Fibroblast of gingiva (primary cell): ENCODE measurements around the gene CERS6.

Source experiments
- DNase-seq: peaks from one replicate; pipeline ENCODE4 v3.0.0-alpha.2; 2011; ENCODE audit warnings: low read depth

Gene CERS6

DNA sequence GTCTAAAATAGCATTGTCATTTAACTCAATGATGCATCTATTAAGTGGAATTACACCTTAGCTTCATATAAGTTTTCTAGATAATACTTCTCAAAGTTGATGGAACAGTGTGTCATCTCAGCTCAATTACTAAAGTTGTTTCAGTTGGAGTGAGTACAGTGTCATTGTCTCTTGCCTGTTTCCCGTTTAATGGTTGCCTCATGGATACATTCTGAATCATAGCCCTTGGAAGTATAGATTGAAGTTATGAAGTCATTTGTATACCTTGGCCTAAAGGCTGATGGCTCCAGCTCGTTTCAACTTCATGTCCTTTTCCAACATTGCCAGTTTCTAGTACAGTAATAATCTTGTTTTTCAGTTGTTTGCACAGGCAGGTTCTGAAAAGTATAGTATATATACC lies 215.9 kb downstream of the CERS6 start:
- peak; percentile 26 for DNase-seq

DNA sequence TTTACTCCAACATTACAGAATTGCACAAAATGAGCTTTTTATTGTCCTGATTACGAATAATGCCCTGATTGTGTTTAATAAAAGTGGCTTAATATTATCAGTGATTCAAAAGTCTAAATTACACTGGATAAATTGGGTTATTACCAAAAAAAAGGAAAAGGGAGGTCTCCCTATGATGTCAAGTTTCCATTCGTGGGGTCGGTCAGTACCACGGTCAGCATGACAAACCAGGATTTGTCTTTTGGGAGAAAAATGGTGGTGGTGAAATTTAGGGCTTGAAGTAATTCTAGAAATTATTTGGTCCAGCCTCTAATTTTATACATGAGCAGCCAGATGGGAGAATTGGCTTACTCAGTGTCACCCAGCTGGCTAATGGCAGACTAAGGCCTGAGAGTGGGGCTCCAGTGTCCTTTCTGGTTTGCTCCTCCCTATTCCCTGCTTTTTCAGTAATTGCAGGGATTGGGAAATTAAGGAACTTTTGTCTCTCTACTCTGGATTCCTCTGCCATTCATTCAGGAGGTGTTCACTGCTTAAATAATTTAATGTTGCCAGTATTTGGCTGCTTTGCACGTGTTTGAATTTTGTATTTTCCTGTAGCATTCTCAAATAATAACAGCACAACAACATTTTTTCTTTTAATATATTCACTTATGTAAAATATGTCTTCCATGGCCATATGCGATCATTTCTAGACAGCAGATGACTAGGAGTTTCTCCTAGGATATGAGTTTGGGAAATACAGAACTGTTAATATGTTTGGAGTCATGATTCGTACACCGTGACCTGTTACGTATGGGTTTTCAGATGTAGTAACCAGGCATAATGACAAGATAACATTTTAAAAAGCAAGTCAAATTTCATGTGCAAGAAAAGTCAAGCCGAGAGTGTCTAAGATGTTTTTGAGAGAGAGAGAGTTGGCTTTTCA lies 217.5 kb downstream of the CERS6 start:
- no peak for DNase-seq

DNA sequence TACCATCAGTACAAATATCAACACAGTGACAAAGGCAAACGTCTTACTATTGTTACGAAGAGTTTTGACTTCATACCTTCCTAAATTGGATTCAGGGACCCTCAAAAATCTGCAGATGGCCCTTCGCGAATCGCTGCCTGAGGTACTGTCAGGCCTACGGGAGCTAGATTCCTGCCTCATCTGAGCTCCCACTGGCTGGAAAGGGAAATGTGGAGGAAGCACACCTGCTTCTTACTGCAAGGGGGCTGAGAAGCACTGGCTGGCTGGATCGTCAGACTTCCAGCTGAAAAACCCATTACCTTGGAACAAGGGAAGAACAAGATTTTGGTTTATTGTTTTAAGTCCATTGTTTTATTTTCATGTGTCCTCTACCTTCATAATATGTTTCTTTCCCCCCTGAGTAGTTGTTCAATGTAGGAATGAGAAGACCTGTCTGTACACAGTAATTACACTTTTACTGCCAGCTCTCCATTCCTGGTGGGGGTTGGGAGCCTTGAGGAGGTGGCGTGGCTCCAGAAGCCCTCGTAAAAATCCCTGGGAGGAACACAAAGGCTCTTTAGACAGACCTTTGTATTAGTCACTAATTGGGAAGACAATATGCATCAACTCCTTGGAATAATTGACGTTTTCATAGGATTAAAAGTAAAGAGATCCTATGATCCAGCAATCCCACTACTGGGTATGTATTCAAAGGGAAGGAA lies 222.2 kb downstream of the CERS6 start:
- DNase-seq: no peak

DNA sequence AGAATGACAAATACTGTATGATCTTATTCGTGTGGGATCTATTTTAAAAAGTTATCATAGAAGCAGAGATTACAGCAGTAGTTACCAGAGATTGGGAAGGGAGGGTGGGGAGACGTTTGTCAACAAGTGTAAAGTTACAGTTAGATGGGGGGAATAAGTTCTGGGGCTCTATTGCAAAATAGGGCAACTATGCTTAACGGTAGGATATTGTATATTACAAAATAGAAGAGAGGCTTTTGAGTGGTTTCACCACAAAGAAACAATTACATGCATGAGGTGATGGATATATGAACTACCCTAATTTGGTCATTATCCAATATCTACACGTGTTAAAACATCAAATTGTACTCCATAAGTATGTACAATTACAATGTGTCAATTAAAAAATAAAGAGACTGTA lies 223.0 kb downstream of the CERS6 start:
- no peak for DNase-seq

DNA sequence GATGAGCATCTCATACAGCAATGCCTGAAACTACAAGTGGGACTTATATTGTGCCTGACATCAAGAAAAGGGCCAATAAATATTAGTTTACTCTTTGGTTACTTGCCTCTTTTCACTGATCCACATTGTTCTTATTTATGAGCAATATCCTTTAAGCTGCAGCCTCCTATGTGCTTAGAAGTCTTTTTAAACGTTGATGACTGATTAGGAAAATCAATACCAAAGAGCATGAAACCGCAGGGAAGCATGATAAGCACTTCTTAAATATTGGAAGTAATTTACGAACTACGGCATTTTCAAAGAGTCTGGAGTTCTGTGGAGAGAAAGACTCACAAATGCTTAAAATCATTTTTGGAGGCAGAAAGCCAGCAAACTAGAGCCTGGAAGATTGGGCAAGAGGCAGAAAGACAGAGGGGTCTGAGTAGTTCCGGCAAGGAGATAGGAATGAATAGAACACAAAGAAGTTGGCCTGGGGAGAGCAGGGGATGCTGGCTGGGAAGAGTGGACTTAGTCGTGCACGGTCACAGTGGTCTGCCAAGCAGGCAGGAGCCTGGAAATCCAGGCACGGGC lies 223.8 kb downstream of the CERS6 start:
- DNase-seq: no peak

DNA sequence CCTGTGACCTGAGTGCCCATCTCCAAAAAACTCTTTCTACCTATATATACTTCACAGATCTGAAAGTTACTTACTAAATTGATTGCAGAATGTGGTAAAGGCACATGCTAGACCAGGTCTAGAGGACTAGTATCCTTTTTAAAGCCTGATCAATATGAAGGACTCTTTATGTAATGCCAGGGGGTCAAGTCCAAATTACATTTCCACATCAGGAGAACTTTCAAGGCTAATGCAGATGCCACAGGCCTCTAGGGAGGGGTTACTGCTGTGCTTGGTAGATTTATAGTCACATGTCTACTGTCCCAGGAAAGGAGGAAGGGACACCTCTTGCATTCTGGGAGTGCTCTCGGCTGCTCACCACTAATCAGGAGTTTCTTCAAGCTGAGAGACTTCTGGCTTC lies 227.9 kb downstream of the CERS6 start:
- no peak for DNase-seq

DNA sequence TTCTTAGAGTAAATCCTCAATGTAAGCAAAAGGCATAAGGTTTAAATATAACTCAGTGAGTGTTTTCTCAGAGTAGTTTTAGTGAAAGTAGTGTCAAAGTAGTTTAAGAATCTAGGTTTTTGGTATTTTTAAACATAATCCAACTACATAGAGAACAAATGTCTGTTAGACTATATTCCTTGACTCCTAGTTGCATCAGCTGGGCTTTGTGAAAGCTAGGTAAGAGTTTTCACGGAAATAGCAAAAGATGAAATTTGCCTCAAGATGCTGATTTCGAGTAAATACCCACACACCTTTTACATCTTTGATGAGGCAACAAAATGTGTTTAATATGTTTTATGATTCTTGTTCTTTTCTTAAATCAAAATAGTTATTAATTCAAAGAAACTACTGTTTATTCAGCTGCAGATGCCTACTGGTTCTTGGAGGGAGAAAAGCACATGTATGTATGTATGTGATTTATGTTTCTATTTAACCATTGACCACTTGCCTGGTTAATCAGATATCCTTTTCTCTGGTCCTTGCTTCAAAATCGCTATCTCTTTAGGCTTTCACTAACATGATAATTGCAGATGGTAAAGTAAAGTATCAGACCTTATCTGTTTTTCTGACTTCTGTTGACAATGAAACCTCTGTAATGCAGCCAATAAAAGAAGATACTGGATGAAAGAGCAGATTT lies 229.0 kb downstream of the CERS6 start:
- no peak for DNase-seq

DNA sequence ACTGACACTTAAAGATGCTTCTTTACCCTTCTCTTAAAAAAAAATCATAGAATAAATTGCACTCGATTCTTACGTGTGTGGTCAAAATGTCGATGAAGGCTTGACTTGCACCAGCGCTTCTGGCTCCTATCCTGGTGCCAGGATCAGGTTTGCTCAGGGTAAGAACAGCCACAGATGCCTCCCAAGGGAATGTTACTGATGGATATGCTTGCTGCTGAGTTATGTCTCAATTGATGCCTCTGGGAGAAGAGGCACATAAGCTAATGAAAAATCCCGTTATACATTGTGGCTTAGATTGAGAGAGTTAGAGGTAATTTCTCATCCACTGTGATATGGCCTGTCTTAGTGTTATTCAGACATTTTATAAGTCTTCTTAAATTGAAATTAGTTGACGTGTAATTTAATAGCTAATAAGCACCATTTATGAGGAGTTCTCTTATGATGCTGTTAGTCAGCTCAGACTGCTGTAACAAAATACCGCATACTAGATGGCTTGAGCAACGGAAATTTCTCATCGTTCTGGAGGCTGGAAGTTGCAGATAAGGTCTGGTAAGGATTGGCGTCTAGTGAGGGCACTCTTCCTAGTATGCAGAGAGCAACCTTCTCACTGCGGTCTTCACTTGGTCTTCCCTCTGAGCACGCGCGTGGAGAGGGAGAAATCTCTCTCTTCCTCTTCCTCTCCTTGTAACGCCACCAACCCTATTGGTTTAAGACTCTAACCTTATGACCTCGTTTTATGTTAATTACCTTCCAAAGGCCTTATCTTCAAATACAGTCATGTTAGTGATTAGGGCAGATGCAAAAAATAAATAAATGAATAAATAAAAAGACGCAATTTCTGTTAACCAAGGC lies 229.8 kb downstream of the CERS6 start:
- no peak for DNase-seq

DNA sequence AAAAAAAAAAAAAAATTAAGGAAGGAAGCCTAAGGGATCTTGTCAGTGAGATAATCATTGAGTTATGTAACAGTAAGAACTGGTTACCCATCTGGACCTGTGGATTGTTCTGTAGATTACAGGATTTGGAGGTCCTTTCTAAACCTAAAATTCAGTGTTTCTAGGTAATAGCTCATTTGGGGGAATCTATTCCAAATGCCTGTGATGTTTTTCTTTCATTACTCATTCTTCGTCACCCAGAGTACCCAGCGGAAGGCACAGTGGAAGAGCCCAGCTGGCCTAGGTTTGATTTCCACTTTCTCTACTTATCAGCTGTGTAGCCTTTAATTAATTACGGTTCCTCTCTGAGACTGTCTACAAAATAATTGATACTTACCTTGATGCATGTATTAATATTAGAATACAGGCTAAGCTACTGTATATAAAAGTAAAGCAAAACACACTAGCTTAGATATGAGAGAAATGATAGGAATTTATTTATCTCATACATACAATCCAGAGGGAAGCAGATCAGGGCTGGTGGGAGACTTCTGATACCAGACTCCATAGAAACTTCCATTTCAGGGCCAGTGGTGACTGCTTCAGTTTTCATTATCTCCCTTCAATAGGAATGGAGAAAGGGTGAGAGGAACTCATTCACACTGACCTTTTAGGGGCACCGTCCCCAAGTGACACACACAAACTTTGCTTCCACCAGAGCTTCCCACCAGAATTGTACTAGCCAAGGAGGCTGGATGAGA lies 230.6 kb downstream of the CERS6 start:
- no peak for DNase-seq

DNA sequence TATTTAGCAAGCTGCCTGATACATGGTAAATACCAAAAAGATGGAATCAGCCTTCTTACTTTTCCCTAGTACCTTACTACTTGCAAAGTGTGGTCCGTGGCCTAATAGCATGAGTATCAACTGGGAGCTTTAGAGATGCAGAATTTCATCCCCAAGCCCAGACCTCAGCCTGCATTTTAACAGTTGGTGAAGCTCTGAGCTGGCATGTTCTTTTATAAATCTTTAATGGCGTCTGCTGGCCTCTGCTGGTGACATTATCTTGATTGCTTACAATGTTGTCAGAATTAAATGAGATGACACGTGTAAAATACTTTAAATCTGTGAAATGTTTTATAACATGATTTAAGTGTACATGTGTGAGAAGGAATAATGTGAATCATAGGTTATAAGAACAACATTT lies 231.2 kb downstream of the CERS6 start:
- DNase-seq: peak; percentile 12

DNA sequence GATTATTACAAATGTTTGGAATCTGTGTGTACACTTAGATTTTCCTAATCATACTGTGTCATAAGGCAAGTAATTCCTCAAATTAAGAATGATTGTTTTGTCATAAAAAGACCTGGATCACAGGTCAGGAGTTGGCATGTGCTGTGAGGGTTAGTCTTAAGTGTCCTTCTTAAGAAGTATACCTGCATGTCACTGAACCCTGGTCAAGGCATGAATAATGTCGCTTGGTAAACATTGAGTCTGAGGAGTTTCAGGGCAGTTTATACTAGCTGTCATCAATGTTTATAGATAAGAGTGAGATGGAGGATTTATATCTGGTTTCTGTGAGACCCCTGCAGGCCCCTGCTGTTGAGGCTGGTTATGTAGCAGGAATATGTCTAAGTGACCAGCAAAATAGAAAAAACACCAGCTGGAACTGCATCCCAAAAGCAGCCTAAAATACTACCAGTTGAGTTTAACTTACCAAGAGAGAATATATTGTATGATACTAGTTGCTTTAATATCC lies 234.4 kb downstream of the CERS6 start:
- DNase-seq: no peak

DNA sequence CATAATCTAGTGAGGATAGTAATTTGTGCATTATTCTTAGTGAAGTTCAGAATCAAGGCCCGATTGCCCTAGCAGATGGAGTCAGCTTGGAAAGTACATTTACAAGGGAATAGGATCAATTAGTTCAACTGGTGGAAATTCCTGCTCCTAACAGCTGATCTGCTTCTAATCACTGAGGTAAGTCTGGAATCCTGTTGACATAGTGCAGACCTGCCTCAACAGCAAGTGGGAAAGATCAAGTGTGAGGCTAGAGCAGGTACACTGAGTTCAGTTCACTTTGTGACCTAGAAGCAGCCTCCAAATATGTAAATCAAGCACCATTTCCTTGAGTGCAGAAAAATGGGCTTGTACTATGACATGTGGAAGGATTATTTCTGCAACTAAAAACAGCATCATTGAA lies 235.1 kb downstream of the CERS6 start:
- no peak for DNase-seq

DNA sequence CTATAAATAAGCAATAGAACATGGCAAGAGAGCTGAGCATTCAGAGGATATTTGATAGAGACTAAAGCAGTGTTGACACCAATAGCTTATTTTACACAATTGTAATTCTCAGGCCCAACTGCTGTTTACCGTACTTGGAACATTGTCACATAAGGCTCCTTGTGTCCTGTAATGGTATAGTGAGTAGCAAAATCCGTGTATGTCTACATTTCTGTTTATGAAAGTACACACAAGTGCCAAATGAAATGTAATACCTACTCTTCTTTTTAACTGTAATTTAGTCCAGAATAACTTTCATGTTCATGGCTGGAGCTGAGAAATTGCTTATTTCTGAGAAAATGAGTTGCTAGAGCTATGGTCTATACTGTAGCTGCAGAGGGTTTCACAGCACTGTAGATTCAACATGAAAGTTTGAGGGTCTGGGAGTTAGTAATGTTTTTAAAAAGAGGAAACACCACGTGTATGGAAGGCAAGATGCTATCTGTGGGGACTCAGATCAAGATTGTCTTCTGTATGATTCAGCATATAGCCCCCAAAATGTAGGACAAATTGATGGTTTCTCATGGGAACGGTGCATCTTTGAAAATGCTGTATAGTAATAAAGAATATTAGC lies 236.2 kb downstream of the CERS6 start:
- DNase-seq: no peak

DNA sequence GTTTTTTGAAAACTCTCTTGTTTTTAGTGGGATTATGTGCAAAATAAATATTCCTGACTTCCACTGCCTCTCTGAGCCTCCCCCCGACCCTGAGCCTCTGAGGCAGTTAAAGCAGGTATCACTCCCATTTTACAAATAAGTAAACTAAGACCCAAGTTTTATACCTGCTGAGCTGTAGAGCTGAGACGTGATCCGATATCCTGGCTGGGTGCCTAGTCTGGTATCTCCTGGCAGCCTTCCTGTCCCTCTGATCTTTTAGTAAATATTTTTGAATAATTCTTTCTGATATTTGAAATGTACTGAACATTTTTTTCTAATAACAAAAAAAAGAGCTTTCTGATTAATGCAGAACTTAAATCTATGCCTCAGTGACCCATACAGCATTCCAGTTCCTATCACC lies 238.1 kb downstream of the CERS6 start:
- no peak for DNase-seq

DNA sequence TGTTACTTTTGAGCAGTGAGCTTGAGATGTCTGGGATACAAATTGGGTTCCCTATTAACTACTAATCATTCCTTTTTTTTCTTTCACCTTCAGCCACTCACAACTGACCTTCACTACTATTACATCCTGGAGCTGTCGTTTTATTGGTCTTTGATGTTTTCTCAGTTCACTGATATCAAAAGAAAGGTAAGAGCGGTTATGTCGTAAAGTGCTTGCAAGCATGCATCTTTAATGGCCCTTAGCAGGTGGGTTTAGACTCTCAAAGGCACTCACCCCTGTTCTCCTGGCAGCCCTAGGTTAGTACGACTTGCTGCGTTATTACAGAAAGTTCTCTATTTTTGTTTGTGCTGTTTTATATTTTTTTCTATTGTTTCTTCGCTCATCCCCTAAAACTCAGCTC lies 238.8 kb downstream of the CERS6 start:
- no peak for DNase-seq

DNA sequence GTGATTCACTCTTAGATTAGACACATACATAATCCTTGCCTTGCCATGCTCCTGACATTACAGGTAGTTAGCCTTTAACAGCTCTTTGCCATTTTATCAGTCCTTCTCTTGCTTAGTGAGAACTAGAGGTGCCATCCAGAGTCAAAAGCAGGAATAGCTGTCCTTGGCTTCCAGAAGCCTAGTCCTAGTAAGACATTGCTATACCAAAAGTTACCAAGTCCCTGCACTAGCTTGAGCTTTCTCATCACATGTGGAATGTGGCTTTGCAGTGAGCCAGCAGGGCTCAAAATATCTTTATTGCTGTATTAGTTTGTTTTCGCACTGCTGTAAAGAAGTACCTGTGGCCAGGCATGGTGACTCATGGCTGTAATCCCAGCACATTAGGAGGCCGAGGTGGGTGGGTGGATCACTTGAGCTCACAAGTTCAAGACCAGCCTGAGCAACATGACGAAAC lies 241.6 kb downstream of the CERS6 start:
- DNase-seq: no peak

DNA sequence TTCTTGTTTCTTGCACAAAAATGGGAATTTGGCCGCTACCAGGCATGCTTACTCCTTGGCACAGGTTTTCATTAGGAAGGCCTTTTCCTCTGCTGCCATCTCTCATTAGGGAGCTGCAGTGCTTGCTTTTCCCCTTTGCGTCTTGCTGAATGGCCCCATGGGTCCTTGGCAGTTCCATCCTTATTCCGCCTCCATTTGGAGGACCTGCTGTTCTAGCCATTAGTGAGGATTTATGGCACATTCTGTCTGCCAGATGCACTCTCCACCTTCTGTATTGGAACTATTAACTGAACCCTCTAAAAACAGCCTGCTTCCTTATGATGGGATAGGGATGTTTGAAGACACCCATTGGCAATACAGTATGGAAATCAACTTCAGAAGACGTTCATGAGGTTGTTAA lies 242.9 kb downstream of the CERS6 start:
- DNase-seq: no peak

DNA sequence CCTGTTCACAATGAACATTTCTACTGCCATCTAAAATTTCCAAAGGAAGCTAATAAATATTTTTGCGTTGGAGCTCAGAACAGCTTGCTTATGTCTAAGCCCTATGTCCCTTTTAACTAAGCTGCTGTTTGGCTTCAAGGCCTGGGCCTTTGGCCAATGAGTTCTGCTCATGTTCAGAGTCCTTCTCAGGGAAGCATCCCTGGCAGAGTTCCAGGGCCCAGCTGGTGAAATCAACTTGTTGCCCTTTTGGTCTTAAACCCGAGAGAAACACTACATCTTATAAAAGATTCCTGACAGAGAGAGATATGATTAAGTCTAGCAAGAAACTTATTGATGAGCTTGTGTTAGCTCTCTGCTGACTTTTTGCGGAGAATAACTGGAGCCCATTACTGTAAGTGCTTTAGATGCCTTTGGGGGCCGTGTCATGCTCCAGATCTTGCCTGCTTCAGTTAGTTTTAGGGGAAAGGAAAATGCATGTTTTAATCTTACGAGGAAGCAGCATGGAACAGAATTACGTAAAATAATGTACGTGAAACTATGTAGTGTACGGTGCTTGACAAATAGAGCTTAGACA lies 243.9 kb downstream of the CERS6 start:
- peak; percentile 86 for DNase-seq

DNA sequence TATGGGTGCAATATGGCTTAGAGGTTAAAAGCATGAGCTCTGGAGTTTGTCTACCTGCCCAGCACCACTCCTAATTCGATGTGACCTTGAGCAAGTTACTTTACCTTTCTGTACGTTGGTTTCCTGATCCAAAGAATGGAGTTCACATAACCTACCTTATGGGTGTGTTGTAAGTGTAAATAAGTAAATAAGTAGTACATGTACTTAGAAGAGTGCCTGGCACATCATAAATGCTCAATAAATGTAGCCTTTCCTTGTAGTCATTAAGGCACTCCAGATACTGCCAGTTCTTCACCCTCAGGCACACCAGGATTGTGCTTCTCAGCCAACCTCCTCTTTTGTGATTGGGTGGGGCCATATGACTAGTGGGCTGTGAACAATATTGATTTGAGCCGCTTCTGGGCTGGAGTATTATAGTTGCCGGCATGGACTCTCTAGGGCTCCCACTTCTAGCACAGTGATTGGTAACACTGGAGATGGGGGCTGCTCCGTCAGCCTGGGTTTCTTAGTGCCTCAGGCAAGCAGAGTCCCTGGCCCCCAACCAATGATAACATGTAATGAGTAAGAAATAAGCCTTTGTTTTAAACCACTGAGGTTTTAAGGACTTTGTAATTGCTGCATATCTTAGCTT lies 244.7 kb downstream of the CERS6 start:
- peak; percentile 51 for DNase-seq
